GM23338 (cell line): ENCODE results near the gene CLIP2. TPM values are rescaled to one million over a fixed set of nuclear protein-coding genes. Genes with fewer than 3 reads are reported as not detected.

ENCODE experiments used
- ATAC-seq: fragments of 200-7000 bp; cut with Tn5 transposase; 3 replicates; pipeline ENCODE4 v1.9.1; 2020
- DNase-seq: peaks from one replicate; pipeline ENCODE4 v3.0.0-alpha.2; 2015; ENCODE audit warnings: low spot score
- H2AFZ ChIP-seq: fragments of 200-600 bp; sonication (generic); 2 replicates; pipeline ENCODE4 v1.8.0; 2016; ENCODE audit warnings: antibody characterized with exemption, mild to moderate bottlenecking, moderate library complexity
- H3F3A ChIP-seq: fragments of 200-600 bp; sonication (generic); replicated peaks from 2 replicates; pipeline ENCODE4 v1.8.0; 2017; ENCODE audit warnings: antibody characterized with exemption, mixed run types, low read depth
- H3K27ac ChIP-seq: fragments of 200-600 bp; sonication (generic); 2 replicates; pipeline ENCODE4 v1.6.1; 2016; ENCODE audit warnings: low read depth
- H3K27me3 ChIP-seq: fragments of 200-600 bp; sonication (generic); 2 replicates; pipeline ENCODE4 v1.8.0; 2016; ENCODE audit warnings: mild to moderate bottlenecking, mixed run types, moderate library complexity; ENCODE audit not compliant: insufficient read depth
- H3K36me3 ChIP-seq: fragments of 200-600 bp; sonication (generic); 2 replicates; pipeline ENCODE4 v1.8.0; 2016; ENCODE audit warnings: mild to moderate bottlenecking; ENCODE audit not compliant: insufficient read depth
- H3K4me1 ChIP-seq: fragments of 200-600 bp; sonication (generic); 2 replicates; pipeline ENCODE4 v1.8.0; 2016; ENCODE audit warnings: mild to moderate bottlenecking, moderate library complexity; ENCODE audit not compliant: insufficient read depth
- H3K4me2 ChIP-seq: fragments of 200-600 bp; sonication (generic); 2 replicates; pipeline ENCODE4 v1.7.1; 2017; ENCODE audit warnings: mixed run types
- H3K4me3 ChIP-seq: fragments of 200-600 bp; sonication (generic); 2 replicates; pipeline ENCODE4 v1.6.1; 2016; ENCODE audit warnings: mixed run types
- H3K79me2 ChIP-seq: fragments of 200-600 bp; sonication (generic); replicated peaks from 2 replicates; pipeline ENCODE4 v1.8.0; 2017; ENCODE audit warnings: mild to moderate bottlenecking; ENCODE audit not compliant: insufficient read depth
- H3K9me2 ChIP-seq: fragments of 200-600 bp; sonication (generic); 2 replicates; pipeline ENCODE4 v1.8.0; 2017; ENCODE audit not compliant: insufficient read depth
- H4K20me1 ChIP-seq: fragments of 200-600 bp; sonication (generic); replicated peaks from 2 replicates; pipeline ENCODE4 v1.8.0; 2017; ENCODE audit warnings: mild to moderate bottlenecking; ENCODE audit not compliant: insufficient read depth
- H3K27ac Mint-ChIP-seq: 2 replicates; pipeline ENCODE4 v1.8.0; 2020; ENCODE audit warnings: inconsistent platforms, mild to moderate bottlenecking, moderate library complexity, mixed read lengths
- H3K27me3 Mint-ChIP-seq: 3 replicates; pipeline ENCODE4 v1.8.0; 2022; ENCODE audit warnings: low read depth, mild to moderate bottlenecking, moderate library complexity, mixed read lengths, inconsistent platforms; ENCODE audit not compliant: insufficient read depth, poor library complexity
- H3K36me3 Mint-ChIP-seq: 3 replicates; pipeline ENCODE4 v1.8.0; 2021; ENCODE audit warnings: low read depth, mild to moderate bottlenecking, inconsistent platforms, moderate library complexity, mixed read lengths
- H3K4me1 Mint-ChIP-seq: 3 replicates; pipeline ENCODE4 v1.8.0; 2020; ENCODE audit warnings: mild to moderate bottlenecking, inconsistent platforms, mixed read lengths
- H3K4me3 Mint-ChIP-seq: 3 replicates; pipeline ENCODE4 v1.8.0; 2021; ENCODE audit warnings: moderate library complexity, mild to moderate bottlenecking, inconsistent platforms, mixed read lengths
- H3K9me3 Mint-ChIP-seq: 3 replicates; pipeline ENCODE4 v1.8.0; 2020; ENCODE audit warnings: moderate library complexity, mild to moderate bottlenecking, inconsistent platforms, mixed read lengths
- EZH2phosphoT487 ChIP-seq: fragments of 200-600 bp; sonication (generic); IDR thresholded peaks from one replicate; pipeline ENCODE4 v1.8.1; 2018; ENCODE audit warnings: antibody characterized with exemption; ENCODE audit not compliant: unreplicated experiment
- NANOG ChIP-seq: IDR thresholded peaks from 2 replicates; pipeline ENCODE4 v1.6.1; 2016; ENCODE audit warnings: antibody characterized with exemption, borderline replicate concordance
- STAT1 ChIP-seq: IDR thresholded peaks from one replicate; pipeline ENCODE4 v1.6.1; 2016; ENCODE audit warnings: antibody characterized with exemption; ENCODE audit not compliant: unreplicated experiment
- ZNF114 ChIP-seq: fragments of 250-450 bp; sonication (Bioruptor Pico); IDR thresholded peaks from 2 replicates; pipeline ENCODE4 v1.5.0; 2020; ENCODE audit warnings: mild to moderate bottlenecking, moderate library complexity
- polyA plus RNA-seq: library from polyadenylated mRNA; unstranded; fragments of >200 nt; fragmentation: Nextera tagmentation; extraction: Ambion mirVana; gene quantifications from 2 replicates; pipeline ENCODE4 v1.2.1, GENCODE V29; 2016
- total RNA-seq: library from RNA; depleted of rRNA; stranded (reverse); fragments of >200 nt; shearing (Covaris generic); gene quantifications from 2 replicates; pipeline ENCODE4 v1.2.3, GENCODE V29; 2014
- TF ChIP-seq, protein P1 (sequence below), 2 experiments: fragments of 200-600 bp in 1 of 2; sonication (generic) in 1 of 2; conservative IDR thresholded peaks; 2 replicates each; pipeline versions ENCODE4 v1.5.1 to v1.6.1; 2016 to 2017; ENCODE audit warnings: antibody characterized with exemption in 2 of 2, low read depth in 2 of 2, mild to moderate bottlenecking in 2 of 2, moderate library complexity in 1 of 2
- TF ChIP-seq, protein P2 (sequence below): IDR thresholded peaks from one replicate; pipeline ENCODE4 v1.6.1; 2018; ENCODE audit warnings: antibody characterized with exemption; ENCODE audit not compliant: unreplicated experiment

The CLIP2 gene
- total and polyA plus RNA-seq, 2 experiments from 2014 or later = 8.1 to 51.9 TPM

DNA sequence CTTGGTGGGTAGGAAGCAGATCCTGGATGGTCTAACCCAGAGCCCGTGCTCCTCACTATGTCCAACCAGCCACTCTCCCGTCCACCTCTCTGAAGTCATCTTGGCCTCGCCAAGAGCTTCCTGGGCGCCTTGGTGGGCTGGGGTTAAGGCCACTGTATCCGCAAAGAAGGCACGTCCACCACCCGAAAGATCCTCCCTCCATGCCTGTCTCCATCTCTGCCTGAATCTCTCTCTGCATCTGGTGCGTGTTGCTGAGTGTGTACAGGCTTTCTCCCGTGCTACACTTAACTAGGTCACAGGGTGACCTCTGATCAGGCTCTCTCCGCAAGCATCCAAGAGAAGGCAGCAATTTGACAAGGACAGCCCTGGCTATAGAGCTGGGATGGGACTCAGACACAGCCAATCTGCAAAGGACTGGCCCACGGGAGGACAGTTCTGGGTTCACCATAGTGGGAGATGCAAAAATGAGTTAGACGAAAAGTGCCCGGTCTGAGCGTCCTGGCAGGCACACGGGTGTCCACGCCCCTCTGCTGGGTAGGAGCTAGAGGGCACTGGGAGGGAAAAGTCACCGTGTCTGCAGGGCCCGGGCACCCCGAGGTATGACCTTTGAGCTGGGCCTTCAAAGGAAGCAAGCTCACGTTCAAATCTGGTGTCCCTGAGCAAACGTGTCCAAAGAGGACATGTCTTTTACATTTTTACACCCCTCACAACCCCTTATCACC, 25.6 kb upstream of the CLIP2 start (continued):
- TF ChIP-seq EZH2phosphoT487 (no peak), STAT1 (no peak)
- TF ChIP-seq, protein P1, sequence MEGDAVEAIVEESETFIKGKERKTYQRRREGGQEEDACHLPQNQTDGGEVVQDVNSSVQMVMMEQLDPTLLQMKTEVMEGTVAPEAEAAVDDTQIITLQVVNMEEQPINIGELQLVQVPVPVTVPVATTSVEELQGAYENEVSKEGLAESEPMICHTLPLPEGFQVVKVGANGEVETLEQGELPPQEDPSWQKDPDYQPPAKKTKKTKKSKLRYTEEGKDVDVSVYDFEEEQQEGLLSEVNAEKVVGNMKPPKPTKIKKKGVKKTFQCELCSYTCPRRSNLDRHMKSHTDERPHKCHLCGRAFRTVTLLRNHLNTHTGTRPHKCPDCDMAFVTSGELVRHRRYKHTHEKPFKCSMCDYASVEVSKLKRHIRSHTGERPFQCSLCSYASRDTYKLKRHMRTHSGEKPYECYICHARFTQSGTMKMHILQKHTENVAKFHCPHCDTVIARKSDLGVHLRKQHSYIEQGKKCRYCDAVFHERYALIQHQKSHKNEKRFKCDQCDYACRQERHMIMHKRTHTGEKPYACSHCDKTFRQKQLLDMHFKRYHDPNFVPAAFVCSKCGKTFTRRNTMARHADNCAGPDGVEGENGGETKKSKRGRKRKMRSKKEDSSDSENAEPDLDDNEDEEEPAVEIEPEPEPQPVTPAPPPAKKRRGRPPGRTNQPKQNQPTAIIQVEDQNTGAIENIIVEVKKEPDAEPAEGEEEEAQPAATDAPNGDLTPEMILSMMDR (conservative IDR thresholded peaks at IDR 0.05; ENCODE audit: low read depth in 2 of 2) = no peak
- TF ChIP-seq, protein P2, sequence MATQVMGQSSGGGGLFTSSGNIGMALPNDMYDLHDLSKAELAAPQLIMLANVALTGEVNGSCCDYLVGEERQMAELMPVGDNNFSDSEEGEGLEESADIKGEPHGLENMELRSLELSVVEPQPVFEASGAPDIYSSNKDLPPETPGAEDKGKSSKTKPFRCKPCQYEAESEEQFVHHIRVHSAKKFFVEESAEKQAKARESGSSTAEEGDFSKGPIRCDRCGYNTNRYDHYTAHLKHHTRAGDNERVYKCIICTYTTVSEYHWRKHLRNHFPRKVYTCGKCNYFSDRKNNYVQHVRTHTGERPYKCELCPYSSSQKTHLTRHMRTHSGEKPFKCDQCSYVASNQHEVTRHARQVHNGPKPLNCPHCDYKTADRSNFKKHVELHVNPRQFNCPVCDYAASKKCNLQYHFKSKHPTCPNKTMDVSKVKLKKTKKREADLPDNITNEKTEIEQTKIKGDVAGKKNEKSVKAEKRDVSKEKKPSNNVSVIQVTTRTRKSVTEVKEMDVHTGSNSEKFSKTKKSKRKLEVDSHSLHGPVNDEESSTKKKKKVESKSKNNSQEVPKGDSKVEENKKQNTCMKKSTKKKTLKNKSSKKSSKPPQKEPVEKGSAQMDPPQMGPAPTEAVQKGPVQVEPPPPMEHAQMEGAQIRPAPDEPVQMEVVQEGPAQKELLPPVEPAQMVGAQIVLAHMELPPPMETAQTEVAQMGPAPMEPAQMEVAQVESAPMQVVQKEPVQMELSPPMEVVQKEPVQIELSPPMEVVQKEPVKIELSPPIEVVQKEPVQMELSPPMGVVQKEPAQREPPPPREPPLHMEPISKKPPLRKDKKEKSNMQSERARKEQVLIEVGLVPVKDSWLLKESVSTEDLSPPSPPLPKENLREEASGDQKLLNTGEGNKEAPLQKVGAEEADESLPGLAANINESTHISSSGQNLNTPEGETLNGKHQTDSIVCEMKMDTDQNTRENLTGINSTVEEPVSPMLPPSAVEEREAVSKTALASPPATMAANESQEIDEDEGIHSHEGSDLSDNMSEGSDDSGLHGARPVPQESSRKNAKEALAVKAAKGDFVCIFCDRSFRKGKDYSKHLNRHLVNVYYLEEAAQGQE = no peak

DNA sequence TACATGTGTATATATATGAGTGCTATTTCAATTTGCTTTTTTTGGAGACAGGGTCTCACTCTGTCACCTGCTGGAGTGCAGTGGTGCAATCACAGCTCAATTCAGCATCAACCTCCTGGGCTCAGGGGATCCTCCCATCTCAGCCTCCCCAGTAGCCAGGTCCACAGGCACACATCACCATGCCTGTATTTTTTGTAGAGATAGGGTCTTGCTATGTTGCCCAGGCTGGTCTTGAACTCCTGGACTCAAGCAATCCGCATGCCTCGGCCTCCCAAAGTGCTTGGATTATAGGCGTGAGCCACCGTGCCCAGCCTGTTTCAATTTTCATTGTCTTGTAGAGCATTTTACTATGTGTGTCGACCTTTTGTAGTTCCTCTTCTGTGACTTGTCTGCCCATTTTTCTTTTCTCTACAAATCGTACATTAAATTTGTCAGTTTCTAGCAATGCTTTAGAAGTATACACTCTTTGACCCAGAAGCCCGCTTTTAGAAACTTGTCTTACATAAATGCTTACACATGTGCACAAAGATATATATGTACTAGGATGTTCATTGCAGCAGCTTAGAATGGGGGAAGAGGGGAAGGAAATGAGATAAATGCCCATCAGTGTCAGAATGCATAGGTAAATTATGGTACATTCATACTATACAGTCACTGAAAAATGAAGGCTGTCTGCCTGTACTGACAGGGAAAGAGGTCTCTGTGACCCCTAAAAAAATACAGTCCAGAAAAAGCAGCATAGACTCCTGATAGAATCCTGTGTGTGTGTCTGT, 22.8 kb upstream of the CLIP2 start:
- Mint-ChIP-seq H3K27ac (no peak overlapping the region), H3K4me3 (no peak overlapping the region), H3K4me1 (no peaks in the 10 kb centered on the region; the same call in 2 of the 3 replicates), H3K27me3 (peaks cover 11% of the 10 kb centered on the region), H3K9me3 (no peaks in the 10 kb centered on the region), H3K36me3 (no peaks in the 10 kb centered on the region)
- H3K79me2 ChIP-seq = no peaks in the 10 kb centered on the region
- no peak for DNase-seq
- H3K27me3 ChIP-seq = no peaks in the 10 kb centered on the region
- no peaks in the 10 kb centered on the region for H3K9me2 ChIP-seq
- no peak overlapping the region for H3K4me2 ChIP-seq
- 0 out of 2 replicates have a peak, but pooled peaks cover 3% of the 10 kb centered on the region for H3K4me1 ChIP-seq
- ATAC-seq = no peak
- H3K27ac ChIP-seq = no peak overlapping the region
- H3K4me3 ChIP-seq = no peak overlapping the region
- no peaks in the 10 kb centered on the region for H4K20me1 ChIP-seq
- H2AFZ ChIP-seq = no peak overlapping the region
- 0 out of 2 replicates have a peak, but pooled peaks cover 5% of the 10 kb centered on the region for H3F3A ChIP-seq
- H3K36me3 ChIP-seq = no peaks in the 10 kb centered on the region
- no peak for TF ChIP-seq STAT1
- no peak for TF ChIP-seq NANOG
- TF ChIP-seq, protein P1 (conservative IDR thresholded peaks at IDR 0.05; ENCODE audit: low read depth in 2 of 2) = no peak
- no peak for TF ChIP-seq ZNF114 (CRISPR knock-in tag)
- TF ChIP-seq, protein P2 = no peak
